ENCODE measurements around the gene ELF4. TPM values are rescaled to one million over a fixed set of nuclear protein-coding genes. Genes with fewer than 3 reads are reported as not detected.

The ELF4 gene
- total and polyA plus RNA-seq, 9 of the 15 experiments (the other 6 are each of a cell fraction or from before 2014, with no cell fraction given), result 5.9 to 55.8 (median 25.2) TPM

GRCh38 chrX:130109429-130110378 is 593 bp downstream of the ELF4 start (continued):
- TF ChIP-seq CBX8 (IDR thresholded peaks at IDR 0.05; ENCODE audit: borderline replicate concordance, extremely low read depth, low read depth, low read length, poor library complexity, severe bottlenecking) (no peak), POLR2B (IDR thresholded peaks at IDR 0.05; ENCODE audit: low read depth, partially characterized antibody) (no peak), SRSF3 (IDR thresholded peaks at IDR 0.05; ENCODE audit: insufficient read depth, low read length) (no peak), YY1 (IDR thresholded peaks at IDR 0.05; ENCODE audit: borderline replicate concordance in 1 of 3, control insufficient read depth in 1 of 3, extremely low read depth in 1 of 3, insufficient read depth in 3 of 3, insufficient read length in 1 of 3, insufficient replicate concordance in 2 of 3, low read depth in 1 of 3, low read length in 2 of 3) (no peak), RBM34 (IDR thresholded peaks at IDR 0.05; ENCODE audit: borderline replicate concordance, insufficient read depth, low read length) (no peak), PTBP1 (IDR thresholded peaks at IDR 0.05; ENCODE audit: low read depth, low read length) (no peak), PTTG1 (tag; IDR thresholded peaks at IDR 0.05; ENCODE audit: low read depth) (no peak), ILK (tag; IDR thresholded peaks at IDR 0.05; ENCODE audit: borderline replicate concordance, low read depth) (no peak), ZC3H4 (CRISPR knock-in tag; IDR thresholded peaks at IDR 0.05; ENCODE audit: borderline replicate concordance) (0 out of 2 replicates have a peak, but pooled peaks have one; percentile 17), ZNF583 (CRISPR knock-in tag; IDR thresholded peaks at IDR 0.05) (no peak), BRCA1 (IDR thresholded peaks at IDR 0.05) (no peak), BRCA1 (CRISPR knock-in tag; IDR thresholded peaks at IDR 0.05) (no peak), ZNF655 (CRISPR knock-in tag; IDR thresholded peaks at IDR 0.05) (no peak), RB1 (IDR thresholded peaks at IDR 0.05; ENCODE audit: low read depth) (no peak), DNMT1 (IDR thresholded peaks at IDR 0.05) (no peak), C11orf30 (IDR thresholded peaks at IDR 0.05; ENCODE audit: low read depth) (no peak), ZFX (CRISPR knock-in tag; IDR thresholded peaks at IDR 0.05) (peak; percentile 63), MAFG (tag; conservative IDR thresholded peaks at IDR 0.05) (no peak), TAL1 (IDR thresholded peaks at IDR 0.05) (no peak), STAG1 (CRISPR knock-in tag; IDR thresholded peaks at IDR 0.05; ENCODE audit: borderline replicate concordance) (no peak), L3MBTL2 (IDR thresholded peaks at IDR 0.05) (peak; percentile 30; the same call in 1 of the 2 replicates), ARID1B (IDR thresholded peaks at IDR 0.05) (no peak)
- TF ChIP-seq, protein P1, sequence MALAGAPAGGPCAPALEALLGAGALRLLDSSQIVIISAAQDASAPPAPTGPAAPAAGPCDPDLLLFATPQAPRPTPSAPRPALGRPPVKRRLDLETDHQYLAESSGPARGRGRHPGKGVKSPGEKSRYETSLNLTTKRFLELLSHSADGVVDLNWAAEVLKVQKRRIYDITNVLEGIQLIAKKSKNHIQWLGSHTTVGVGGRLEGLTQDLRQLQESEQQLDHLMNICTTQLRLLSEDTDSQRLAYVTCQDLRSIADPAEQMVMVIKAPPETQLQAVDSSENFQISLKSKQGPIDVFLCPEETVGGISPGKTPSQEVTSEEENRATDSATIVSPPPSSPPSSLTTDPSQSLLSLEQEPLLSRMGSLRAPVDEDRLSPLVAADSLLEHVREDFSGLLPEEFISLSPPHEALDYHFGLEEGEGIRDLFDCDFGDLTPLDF (CRISPR knock-in tag; IDR thresholded peaks at IDR 0.05), result no peak
- TF ChIP-seq, protein P2, sequence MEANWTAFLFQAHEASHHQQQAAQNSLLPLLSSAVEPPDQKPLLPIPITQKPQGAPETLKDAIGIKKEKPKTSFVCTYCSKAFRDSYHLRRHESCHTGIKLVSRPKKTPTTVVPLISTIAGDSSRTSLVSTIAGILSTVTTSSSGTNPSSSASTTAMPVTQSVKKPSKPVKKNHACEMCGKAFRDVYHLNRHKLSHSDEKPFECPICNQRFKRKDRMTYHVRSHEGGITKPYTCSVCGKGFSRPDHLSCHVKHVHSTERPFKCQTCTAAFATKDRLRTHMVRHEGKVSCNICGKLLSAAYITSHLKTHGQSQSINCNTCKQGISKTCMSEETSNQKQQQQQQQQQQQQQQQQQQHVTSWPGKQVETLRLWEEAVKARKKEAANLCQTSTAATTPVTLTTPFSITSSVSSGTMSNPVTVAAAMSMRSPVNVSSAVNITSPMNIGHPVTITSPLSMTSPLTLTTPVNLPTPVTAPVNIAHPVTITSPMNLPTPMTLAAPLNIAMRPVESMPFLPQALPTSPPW (CRISPR knock-in tag; IDR thresholded peaks at IDR 0.05), result 0 out of 2 replicates have a peak, but pooled peaks have one; percentile 11

All from K562 (cell line).